AG09319 (cell line): ENCODE data around the gene KNDC1.

Experiments
- DNase-seq: peaks from one replicate; pipeline ENCODE4 v3.0.0-alpha.2; 2010; ENCODE audit warnings: low read depth; ENCODE audit errors: extremely low read depth
- TF ChIP-seq, protein P1 (sequence below): IDR thresholded peaks from 2 replicates; pipeline ENCODE4 v1.5.1; 2011; ENCODE audit warnings: low read depth, mild to moderate bottlenecking, inconsistent platforms, low read length, moderate library complexity

The KNDC1 gene

DNA sequence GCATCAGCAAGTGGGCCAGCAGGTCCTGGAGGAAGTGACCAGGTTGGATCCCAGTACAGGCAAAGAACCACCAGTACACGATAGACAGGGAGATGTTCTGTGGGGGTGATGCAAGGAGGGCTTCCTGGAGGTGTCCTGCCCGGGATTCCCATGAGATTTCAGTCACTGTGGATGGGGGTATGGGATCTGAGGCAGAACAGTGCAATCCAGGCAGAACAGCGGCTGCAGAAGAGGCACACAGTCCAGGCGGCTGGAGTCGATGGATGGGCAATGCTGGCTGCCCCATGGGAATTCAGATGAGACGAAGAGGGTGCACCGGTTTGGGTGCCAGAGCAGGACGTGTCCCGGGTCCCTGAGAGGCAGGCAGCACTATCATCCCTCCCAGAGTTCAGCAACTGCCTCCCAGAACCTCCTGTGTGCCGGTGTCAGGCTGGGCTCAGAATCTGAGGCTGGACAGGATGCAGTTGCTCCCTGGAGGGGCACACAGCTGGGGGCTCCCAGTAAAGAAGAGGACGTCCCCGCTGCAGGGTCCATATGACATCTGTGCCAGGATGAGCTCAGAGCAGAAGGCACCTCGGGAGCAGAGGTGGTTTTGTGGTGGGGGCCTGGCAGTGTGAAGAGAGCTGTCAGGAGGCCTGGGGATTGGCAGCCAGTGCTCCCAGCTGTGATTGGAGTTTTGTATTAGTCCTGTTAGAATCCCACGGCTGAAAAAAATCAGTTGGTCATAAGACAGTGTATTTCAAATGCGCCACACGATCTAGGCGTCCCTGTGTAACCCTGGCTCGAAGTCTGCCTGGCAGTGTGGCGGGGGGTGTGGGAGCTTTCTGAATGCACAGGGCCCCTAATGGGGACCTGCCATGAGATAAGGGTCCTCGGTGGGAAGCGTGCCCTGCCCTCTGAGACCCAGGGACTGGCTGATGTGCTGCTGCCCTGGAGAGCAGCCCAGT is 3.2 kb downstream of the KNDC1 start:
- DNase-seq, result no peak
- TF ChIP-seq, protein P1, sequence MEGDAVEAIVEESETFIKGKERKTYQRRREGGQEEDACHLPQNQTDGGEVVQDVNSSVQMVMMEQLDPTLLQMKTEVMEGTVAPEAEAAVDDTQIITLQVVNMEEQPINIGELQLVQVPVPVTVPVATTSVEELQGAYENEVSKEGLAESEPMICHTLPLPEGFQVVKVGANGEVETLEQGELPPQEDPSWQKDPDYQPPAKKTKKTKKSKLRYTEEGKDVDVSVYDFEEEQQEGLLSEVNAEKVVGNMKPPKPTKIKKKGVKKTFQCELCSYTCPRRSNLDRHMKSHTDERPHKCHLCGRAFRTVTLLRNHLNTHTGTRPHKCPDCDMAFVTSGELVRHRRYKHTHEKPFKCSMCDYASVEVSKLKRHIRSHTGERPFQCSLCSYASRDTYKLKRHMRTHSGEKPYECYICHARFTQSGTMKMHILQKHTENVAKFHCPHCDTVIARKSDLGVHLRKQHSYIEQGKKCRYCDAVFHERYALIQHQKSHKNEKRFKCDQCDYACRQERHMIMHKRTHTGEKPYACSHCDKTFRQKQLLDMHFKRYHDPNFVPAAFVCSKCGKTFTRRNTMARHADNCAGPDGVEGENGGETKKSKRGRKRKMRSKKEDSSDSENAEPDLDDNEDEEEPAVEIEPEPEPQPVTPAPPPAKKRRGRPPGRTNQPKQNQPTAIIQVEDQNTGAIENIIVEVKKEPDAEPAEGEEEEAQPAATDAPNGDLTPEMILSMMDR, result no peak

DNA sequence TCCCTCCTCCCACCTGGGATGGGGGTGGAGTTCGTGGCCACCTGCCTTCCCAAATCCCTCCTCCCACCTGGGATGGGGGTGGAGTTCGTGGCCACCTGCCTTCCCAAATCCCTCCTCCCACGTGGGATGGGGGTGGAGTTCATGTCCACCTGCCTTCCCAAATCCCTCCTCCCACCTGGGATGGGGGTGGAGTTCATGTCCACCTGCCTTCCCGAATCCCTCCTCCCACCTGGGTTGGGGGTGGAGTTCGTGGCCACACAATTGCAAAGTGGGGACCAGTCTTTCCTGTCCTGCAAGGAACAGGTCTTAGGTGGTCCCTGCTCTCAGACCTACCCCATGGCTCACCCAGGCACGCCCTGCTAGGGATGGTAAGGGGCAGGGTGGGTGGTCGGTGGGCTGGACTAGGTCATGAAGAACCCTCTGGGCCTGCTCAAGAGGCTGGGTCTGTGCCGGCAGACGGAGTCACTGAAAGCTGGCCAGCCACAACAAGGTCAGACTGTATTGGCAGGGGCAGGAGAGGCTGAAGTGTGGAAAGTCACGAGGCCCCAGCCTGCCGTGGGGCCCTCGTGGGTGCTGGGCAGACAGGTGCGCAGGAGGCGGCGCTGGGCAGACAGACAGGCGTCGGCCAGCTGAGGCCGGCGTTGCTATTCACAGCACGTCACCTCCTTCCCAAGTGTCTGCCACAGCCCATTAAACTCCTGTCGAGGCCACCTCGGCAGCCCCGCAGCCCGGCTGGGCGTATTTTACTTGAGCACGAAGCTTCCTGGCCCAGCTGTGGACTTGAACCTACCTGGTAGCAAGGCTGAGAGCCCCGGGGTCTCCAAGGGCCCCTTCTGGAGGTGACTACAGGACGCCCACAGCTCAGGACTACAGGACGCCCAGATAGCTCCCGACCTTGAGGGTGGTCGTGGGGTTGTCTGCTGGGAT is 4.1 kb downstream of the KNDC1 start:
- DNase-seq, result no peak
- TF ChIP-seq, protein P1, result no peak

DNA sequence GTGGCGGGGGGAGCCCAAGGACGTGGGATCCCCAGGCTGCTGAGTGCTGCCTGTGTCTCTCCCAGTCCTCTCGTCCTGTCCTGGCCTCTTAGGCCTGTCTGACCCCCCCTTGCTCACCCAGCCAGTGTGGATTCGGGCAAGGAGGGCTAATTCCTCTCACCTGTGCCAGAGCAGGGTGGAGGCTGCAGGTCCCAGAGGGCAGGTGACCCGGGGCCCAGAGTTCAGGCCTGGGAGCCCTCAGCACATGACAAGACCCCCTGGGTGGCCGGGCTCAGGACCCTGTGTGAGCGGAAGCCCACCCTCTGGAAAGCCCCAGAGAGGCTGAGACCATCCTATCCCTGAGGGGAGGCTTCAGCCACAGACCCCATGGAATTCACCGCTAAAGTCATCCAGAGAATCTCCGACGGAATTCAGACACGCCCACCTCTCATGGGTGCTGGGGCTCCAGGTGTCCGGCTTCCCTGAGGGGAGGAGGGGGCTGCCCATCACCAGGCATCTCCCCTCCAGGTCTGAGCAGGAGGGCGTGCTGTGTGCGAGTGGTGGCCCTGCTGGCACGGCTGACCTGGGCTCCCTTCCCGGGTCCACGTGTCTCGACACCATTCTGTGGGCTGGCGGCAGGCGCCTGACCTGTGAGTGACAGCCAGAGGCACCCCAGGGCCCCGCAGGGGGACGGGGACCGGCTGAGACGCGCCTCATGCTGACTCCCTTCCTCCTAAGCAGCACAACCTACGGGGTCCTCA is 5.0 kb downstream of the KNDC1 start:
- no peak for DNase-seq
- TF ChIP-seq, protein P1, result no peak

DNA sequence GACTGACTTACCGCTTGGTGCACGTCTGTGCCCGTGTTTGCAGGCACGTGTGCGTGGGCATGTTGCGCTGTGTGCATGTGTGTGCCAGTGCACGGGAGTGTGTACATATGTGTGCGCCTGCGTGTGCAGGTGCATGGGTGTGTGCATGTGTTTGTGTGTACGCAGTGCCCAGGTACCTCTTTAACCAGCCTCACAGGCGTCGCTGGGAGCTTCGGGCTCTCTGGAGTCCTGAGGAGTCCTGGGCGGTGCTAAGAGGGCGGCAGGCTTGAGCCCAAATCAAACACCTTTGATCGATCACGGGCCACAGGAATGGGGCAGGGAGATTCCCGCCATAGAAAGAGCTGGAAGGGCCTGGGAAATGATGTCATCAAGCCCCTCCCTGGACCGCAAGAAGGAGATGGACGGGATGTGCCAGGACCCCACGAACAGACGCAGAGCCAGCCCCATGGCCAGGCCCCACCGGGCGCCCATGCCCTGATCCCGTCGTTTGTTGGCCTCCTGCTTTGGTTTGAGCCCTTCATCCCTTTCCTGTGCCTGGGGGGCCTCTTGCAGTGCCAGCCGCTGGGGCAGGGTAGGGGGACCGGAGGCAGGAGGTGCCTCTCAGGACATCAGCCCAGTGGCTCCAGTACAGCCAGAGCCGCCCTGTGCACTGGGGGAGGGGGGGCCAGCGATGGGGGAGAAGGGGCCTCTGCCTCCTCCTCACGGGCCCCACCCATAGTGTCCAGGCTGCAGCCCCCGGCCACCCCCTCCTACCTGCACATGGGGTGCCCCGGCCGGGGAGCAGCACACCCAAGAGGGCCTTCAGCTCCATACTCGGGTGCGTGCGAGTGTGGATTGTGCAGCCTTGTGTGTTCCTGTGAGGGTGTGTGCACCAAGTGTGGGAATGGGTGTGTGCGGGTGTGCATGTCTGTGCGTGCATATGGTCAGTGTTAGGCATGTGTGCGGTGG is 5.8 kb downstream of the KNDC1 start:
- TF ChIP-seq, protein P1, result no peak
- no peak for DNase-seq

DNA sequence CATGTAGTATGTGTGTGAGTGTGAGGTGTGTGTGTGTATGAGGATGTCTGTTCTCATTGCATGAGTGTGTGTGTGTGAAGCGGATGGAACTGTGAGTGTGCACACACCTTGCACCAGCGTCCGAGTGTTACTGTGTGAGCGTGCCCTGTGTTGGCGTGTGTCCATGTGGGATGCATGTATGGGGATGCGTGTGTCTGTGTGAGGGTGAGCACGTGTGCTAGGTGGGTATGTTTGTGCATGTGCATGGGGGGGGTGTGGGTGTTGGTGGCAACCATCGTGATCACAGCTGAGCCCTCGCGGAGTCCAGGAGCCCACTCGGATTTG is 6.4 kb downstream of the KNDC1 start:
- DNase-seq, result no peak
- TF ChIP-seq, protein P1, result no peak
